ENCODE measurements around the gene CYB5B.
A peak's percentile ranks its signal among the peaks of the same experiment; 100 is the strongest.
"Not testable (repeated sequence)": the region's sequence is repeated elsewhere in the genome, so short reads cannot be mapped to it uniquely, and the experiment has no call there.

Gene CYB5B

GRCh38 chr16:69408475-69408874, 15.9 kb upstream of the CYB5B start:
- no peak for DNase-seq (ENCODE audit: low read depth, low spot score)

DNA sequence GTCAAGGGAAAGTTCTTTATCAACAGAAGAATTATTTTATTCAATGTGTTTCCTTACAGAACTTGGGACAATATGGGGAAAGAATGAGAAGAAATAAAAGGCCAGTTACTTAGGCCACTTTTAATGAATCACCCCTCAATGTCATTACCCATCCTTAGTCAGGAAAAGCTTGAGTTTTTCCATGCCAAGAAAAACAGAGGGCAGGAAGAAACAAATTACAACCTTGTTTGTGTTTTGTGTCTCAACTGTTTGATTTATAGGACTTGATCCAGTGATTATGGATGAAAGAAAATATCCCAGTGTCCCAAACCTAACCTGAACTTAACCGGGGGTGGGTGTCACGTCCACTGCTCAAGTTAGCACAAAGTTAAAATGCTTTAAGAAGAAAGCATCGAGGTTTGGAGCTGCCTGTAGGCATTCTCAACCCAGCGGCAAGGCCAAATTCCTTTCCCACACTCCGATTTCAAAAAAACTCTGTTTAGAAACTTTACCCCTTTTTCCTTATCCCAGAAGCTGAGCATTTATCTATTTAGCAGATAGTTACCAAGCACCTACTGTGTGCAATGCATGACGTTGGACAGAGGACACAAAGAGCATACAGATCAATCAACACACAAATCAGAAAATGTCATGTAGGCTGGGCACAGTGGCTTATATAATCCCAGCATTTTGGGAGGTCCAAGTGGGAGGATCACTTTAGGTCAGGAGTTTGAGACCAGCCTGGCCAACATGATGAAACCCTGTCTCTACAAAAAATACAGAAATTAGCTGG, 14.0 kb upstream of the CYB5B start:
- peak; percentile 15 for DNase-seq (ENCODE audit: low read depth, low spot score)

DNA sequence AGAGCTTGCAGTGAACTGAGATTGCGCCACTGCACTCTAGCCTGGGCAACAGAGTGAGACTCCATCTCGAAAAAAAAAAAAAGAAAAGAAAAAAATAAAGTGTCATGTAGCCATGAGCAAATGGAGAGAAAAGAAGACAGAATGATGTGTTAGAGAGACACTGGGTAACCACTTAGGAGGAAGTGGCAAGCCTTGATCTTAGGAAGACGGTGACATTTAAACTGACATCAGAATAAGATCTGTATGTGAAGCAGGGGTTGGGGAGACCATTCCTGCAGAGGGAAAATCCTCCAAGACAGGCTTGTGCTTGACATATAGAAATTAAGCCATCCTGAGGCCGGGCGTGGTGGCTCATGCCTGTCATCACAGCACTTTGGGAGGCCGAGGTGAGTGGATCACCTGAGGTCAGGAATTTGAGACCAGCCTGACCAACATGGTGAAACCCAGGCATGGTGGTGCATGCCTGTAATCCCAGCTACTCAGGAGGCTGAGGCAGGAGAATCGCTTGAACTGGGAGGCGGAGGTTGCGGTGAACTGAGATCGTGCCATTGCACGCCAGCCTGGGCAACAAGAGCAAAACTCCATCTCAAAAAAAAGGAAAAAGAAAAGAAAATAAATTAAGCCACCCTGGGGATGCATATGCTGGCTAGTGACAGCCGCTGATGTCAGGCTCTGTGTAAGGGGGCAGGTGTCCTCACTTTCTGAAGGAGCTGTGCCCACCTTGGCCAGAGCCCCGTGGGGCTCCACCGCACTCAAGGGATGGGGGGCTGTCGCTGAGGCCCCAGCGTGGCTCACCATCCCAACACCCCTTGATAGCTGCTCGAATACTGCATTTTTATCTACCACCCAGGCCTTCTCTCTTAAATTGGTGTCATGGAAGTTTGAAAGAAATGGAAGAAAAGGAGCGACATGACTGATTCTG, 13.1 kb upstream of the CYB5B start:
- no peak for DNase-seq (ENCODE audit: low read depth, low spot score)

DNA sequence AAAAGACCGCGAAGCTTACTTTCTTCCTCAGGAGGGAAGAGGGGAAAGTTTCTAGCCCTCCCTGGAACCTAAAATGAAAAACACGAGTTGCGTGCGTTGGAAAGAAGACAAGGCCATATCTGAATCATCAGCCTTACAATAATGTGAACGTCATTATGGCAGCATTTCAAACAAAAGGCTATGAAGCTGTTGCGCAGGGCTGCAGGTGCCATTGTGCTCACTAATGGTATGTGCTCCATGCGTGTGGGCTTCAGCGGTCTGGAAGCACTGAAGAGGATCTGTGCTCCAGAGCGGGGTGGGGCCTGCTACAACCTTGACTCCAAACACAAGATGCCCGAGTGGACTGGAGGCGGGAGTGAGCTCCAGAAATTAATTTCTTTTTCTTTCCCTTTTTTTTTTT, 12.1 kb upstream of the CYB5B start:
- DNase-seq (ENCODE audit: low read depth, low spot score), result no peak

- no peak for DNase-seq (ENCODE audit: low read depth, low spot score)
Observed at GRCh38 chr16:69413045-69413664, 11.3 kb upstream of the CYB5B start.

GRCh38 chr16:69417520-69418199, 6.8 kb upstream of the CYB5B start:
- DNase-seq (ENCODE audit: low read depth, low spot score), result no peak

GRCh38 chr16:69419956-69420355, 4.5 kb upstream of the CYB5B start:
- DNase-seq (ENCODE audit: low read depth, low spot score), result no peak

- no peak for DNase-seq (ENCODE audit: low read depth, low spot score)
Observed at GRCh38 chr16:69423189-69423588, 1.2 kb upstream of the CYB5B start.

DNA sequence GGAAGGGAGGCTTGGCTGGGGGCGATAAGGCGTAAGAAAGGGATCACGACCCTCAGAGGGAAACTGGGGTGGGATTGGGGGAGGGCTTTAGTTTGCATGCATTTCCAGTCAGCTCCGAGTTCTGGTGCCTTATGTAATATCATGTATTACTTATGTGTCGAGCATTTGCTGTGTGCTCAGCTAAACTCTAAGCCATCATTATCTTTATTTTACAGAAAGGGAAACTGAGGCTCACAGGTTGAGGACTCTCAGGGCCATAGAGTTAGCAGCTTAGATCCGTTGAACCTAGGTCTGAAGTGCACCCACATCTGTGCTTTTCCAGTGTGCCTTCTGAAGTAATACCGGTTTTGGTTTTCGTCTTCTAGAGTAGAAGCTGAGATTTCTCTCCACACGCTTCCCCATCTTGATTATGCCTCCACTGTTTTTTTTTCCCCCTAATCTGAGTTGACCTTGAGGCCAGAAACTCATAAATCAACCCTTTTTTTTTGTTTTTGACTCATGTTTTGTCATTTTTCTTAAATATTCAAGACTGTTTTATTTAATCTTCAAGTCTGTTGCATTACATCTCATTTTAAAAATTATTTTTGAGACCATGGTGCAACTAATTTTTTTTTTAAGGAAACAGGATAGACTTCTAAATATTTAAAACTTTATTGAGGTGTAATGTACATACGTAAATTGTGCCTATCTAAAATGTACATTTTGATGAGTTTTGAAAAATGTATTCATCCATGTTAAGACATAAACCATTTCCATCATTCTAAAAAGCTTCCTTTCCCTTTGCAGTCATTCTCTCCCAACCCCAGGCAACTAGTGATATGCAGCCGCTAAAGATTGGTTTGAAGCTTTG, 741 bp downstream of the CYB5B start:
- DNase-seq (ENCODE audit: low read depth, low spot score), result no peak

DNA sequence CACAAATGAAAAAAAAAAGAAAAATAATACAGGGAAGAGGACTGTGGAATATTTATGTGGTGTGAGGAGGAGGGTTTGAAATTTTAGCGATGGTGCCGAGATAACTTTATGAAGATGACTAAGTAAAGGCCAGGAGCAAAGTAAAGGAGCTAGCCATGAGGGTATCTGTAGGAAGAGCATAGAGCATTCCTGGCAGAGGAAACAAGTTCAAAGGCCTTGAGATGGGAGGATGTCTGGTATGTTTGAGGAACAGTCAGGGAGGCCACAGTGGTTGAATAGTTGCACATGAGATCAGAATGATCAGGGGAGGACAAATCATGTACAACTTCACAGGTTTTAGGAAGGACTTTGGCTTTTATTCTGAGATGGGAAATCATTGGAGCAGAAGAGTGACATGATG, 4.2 kb downstream of the CYB5B start:
- DNase-seq (ENCODE audit: low read depth, low spot score), result no peak

GRCh38 chr16:69429058-69429640, 4.7 kb downstream of the CYB5B start:
- DNase-seq (ENCODE audit: low read depth, low spot score), result not testable (repeated sequence)

GRCh38 chr16:69431948-69432468, 7.6 kb downstream of the CYB5B start:
- DNase-seq (ENCODE audit: low read depth, low spot score), result no peak

DNA sequence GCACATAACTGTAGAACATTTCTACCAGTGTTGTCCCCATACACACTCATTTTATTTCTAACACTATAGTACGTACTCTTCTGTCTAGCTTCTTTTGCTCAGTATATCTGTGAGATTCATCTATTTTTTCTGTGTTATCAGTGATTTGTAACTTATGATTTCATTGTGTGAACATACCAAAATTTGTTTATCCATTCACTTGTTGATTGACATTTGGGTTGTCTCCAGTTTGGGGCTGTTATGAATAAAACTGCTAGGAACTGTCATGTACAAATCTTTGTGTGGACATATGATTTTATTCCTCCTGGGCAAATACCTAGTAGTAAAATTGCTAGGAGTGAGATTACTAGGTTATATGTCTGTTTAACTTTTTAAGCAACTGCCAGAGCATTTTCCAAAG, 9.6 kb downstream of the CYB5B start:
- no peak for DNase-seq (ENCODE audit: low read depth, low spot score)

- no peak for DNase-seq (ENCODE audit: low read depth, low spot score)
Observed at GRCh38 chr16:69435977-69436820, 11.8 kb downstream of the CYB5B start.

DNA sequence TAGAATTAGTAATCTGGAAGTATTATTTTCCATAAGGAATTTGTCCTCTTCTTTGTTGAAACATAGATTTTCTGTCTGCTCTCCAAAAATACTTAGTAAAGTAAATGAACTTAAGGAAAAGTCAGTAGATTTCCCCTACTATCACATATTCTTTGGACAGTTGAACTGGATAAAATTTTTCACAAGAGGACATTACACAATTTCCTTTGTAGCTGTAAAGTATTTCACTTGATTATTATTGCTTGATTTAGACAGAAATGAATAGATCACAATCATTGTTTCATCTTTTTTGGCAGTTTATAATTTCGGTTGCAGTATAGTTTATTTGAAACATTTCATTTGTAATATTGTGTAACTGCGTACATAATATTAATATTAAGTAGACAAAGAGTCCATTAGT, 12.5 kb downstream of the CYB5B start:
- no peak for DNase-seq (ENCODE audit: low read depth, low spot score)

GRCh38 chr16:69438465-69438864, 14.0 kb downstream of the CYB5B start:
- DNase-seq (ENCODE audit: low read depth, low spot score), result no peak

GRCh38 chr16:69440250-69440649, 15.8 kb downstream of the CYB5B start:
- DNase-seq (ENCODE audit: low read depth, low spot score), result no peak

DNA sequence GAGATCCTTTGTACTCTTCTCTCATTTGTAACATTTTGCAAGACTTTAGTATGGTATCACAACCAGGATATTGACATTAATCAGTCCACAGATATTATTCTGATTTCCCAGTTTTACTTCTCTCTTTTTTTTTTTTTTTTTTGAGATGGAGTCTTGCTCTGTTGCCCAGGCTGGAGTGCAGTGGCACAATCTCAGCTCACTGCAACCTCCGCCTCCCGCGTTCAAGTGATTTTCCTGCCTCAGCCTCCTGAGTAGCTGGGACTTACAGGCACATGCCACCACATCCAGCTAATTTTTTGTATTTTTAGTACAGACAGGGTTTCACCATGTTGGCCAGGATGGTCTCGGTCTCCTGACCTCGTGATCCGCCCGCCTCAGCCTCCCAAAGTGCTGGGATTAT, 16.6 kb downstream of the CYB5B start:
- not testable (repeated sequence) for DNase-seq (ENCODE audit: low read depth, low spot score)

DNA sequence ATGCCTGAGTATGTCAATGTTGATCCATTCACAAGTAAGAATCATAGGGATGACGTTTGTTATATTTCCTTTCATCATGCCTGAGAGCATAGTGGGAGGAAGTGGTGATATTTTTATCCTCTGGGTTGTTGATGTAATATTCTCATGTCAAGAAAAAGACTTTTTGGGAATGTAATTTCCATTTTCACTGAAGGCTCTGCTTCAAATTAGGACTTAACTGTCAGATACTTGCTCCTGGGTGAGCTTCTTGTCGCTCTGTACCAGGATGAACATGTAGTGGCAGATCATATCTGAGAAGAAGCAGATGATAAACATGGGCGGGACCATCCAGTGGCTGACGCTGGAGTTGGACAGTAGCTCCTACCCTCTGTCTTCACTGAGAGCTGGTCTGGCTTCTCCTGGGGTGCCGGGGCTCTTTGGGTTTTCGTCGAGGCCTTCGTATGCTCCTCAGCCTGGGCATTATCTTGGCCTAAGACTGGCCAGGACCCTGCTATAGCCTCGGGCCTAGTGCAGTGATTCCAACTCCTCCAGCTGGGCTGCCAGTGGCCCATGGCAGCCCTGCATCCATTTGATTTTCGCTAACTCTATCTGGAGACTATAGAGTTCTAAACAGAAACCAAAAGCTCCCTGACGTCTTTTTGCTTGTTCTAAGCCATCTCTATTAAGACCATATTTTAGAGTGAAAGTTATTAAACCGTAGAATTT, 19.7 kb downstream of the CYB5B start:
- peak; percentile 21 for DNase-seq (ENCODE audit: low read depth, low spot score)
